Thyroid gland (tissue), 4 donors: Measurements from ENCODE around the gene APEX1.

Source experiments
- POLR2A ChIP-seq, 2 donors: fragments of 450-650 bp; IDR thresholded peaks; one replicate each; pipeline ENCODE4 v1.6.1; 2017; ENCODE audit warnings: antibody characterized with exemption in 2 of 2, mild to moderate bottlenecking in 2 of 2, moderate library complexity in 1 of 2
- TF ChIP-seq, protein P1 (sequence below), 6 experiments: fragments of 200-600 bp in 3 of 6; fragments of 450-650 bp in 3 of 6; sonication (generic) in 3 of 6; IDR thresholded peaks; one replicate each; pipeline ENCODE4 v1.5.1; 2016 to 2019; ENCODE audit warnings: antibody characterized with exemption in 6 of 6, mild to moderate bottlenecking in 2 of 6, inconsistent platforms in 1 of 6, moderate library complexity in 1 of 6

DNA sequence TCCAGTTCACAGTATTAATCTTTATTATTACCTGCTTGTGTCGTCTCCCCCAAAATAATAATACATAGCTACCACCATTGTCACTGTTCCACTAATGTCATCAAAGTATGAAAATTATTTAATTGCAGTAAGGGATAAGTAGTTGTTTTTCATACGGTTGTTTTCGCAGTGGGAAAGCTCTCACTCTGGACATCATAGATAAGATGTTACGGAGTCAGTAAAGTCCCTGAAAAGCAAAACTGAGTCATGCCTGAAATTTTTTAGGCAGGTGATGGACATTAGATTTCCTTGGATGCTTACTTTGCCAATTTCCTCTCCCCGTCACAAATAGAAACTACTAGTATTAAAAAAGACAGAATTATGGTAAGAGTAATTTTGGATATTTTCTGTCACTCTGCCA lies 27.4 kb downstream of the APEX1 start:
- TF ChIP-seq, protein P1, sequence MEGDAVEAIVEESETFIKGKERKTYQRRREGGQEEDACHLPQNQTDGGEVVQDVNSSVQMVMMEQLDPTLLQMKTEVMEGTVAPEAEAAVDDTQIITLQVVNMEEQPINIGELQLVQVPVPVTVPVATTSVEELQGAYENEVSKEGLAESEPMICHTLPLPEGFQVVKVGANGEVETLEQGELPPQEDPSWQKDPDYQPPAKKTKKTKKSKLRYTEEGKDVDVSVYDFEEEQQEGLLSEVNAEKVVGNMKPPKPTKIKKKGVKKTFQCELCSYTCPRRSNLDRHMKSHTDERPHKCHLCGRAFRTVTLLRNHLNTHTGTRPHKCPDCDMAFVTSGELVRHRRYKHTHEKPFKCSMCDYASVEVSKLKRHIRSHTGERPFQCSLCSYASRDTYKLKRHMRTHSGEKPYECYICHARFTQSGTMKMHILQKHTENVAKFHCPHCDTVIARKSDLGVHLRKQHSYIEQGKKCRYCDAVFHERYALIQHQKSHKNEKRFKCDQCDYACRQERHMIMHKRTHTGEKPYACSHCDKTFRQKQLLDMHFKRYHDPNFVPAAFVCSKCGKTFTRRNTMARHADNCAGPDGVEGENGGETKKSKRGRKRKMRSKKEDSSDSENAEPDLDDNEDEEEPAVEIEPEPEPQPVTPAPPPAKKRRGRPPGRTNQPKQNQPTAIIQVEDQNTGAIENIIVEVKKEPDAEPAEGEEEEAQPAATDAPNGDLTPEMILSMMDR (IDR thresholded peaks at IDR 0.05) = no peak
- TF ChIP-seq POLR2A (IDR thresholded peaks at IDR 0.05) = no peak
